Fibroblast of villous mesenchyme (primary cell): ENCODE data around the gene DTL. TPM values are rescaled to one million over a fixed set of nuclear protein-coding genes. Genes with fewer than 3 reads are reported as not detected.

ENCODE experiments used
- DNase-seq: peaks from one replicate; pipeline ENCODE4 v3.0.0-alpha.2; 2010; ENCODE audit warnings: low read depth
- H3K4me3 ChIP-seq: 2 replicates; pipeline ENCODE4 v1.5.1; 2011; ENCODE audit warnings: low read depth, mild to moderate bottlenecking, low read length
- total RNA-seq: library from RNA; depleted of rRNA; stranded (reverse); fragments of >200 nt; gene quantifications from 2 replicates; pipeline ENCODE4 v1.2.3, GENCODE V29; 2012
- TF ChIP-seq, protein P1 (sequence below): IDR thresholded peaks from 2 replicates; pipeline ENCODE4 v1.5.1; 2012; ENCODE audit warnings: low read depth, mild to moderate bottlenecking, low read length; ENCODE audit not compliant: insufficient read depth

Gene DTL
- total RNA-seq, 1 donor, result 16.0 TPM

DNA sequence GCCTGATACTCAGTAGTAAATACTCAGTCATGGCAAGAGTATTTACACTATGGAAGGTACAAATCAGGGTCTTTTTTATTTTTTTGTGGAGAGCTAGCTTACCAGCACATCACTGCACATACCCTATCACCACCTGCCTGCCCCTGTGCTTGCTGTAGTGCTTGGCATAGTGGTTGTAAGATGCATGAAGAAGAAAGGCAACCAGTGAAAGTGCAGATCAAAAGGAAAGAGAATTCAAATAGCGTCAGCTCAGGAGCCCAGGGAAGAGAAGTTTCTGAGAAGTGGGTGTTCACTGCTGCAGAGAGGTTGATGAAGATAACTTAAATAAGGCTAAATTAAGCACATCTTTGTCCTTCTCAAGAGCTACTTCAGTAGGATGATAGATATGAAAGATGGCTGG lies 76.0 kb downstream of the DTL start:
- H3K4me3 ChIP-seq, result no peak overlapping the region
- TF ChIP-seq, protein P1, sequence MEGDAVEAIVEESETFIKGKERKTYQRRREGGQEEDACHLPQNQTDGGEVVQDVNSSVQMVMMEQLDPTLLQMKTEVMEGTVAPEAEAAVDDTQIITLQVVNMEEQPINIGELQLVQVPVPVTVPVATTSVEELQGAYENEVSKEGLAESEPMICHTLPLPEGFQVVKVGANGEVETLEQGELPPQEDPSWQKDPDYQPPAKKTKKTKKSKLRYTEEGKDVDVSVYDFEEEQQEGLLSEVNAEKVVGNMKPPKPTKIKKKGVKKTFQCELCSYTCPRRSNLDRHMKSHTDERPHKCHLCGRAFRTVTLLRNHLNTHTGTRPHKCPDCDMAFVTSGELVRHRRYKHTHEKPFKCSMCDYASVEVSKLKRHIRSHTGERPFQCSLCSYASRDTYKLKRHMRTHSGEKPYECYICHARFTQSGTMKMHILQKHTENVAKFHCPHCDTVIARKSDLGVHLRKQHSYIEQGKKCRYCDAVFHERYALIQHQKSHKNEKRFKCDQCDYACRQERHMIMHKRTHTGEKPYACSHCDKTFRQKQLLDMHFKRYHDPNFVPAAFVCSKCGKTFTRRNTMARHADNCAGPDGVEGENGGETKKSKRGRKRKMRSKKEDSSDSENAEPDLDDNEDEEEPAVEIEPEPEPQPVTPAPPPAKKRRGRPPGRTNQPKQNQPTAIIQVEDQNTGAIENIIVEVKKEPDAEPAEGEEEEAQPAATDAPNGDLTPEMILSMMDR, result no peak
- no peak for DNase-seq

DNA sequence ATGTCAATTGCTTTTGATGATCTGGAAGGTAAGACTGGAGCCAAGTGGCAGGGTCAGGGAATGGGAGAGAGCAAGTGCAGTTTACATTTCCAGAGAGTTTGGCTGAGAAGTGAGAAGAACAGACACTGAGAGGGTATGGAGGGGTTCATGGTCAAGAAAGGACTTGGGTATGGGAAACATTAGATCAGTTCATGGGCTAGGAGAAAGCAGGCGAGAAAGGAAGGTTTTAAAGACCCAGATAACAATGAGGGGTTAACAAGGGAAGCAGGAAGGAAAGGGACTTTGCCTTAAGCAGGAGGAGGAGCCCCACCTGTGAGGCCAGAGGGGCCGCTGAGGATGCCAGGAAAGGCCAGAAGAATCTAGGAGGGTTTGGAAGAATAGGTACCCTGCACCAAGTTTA lies 78.2 kb downstream of the DTL start:
- no peak for DNase-seq
- H3K4me3 ChIP-seq, result no peak overlapping the region
- TF ChIP-seq, protein P1, result no peak

DNA sequence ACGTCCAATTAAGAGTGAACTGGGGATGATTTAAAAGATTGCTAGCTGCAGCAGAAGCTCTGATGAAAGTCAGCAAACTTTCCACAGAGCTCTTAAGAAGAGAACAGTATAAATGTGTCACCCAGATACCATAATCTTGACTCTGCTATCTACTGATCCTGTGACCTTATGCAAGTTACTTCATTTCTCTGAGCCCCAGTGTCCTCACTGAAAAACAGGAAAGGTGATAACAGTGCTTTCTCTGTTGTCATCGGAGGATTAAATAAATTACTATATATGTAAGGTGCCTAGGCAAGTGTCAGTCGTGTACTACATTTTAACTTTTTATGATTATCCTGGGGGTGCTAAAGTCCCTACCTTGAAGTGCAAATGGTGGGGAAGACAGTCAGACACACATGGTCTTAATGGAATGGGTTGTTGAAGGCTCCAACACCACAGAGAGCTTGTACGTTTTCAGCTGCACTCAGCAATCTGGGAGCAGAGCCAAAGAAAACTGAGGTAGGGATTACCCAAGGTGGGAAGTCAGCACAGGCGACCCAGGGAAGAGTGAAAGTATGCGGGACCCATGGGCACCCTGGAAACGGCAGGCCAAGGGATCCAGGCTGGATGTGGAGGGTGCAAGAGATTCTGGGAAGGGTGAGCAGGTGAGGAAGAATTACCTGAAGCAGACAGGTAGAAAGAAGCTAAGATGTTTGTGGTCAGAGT lies 82.8 kb downstream of the DTL start:
- H3K4me3 ChIP-seq, result no peak overlapping the region
- TF ChIP-seq, protein P1, result no peak
- no peak for DNase-seq

DNA sequence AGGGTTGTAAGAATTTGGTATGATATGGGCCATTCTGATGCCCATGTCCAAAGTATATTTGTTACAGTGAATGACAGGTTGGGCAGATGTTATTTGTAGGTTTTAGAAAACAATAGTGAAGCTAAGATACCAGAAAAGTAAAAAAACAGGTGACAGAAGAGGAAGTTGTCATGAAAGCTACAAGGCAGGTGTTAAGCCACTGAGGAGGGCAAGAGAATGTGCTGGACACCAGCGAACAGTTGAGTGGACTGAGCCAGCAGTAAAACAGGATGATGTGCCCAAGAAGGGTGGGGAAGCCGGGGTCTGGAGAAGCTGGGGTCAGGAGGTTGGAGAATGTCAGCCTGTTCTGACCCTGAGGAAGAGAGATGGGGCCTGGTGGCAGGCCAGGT lies 83.3 kb downstream of the DTL start:
- TF ChIP-seq, protein P1, result no peak
- H3K4me3 ChIP-seq, result no peak overlapping the region
- no peak for DNase-seq

GRCh38 chr1:212119397-212119837 lies 83.9 kb downstream of the DTL start:
- TF ChIP-seq, protein P1, result no peak
- no peak for DNase-seq
- no peak overlapping the region for H3K4me3 ChIP-seq

DNA sequence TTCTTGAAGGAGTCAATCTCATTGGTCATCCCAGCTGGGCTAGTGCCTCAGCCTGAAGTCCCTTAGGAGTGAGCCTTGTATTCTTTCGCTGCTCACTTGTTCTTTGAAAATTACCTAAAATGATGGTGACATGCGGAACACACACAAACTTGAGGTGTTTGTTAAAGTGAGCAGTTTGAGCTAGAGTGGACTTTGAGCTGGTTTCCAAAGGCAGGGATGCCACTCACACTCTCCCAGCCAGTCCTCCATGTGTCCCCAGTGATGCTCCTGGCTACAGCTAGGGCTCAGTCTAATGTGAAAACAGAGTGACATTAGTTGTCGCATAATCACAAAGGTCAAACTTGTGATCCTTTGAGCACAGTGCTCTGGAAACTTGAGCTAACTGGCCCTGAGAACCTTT lies 84.3 kb downstream of the DTL start:
- no peak for DNase-seq
- no peak overlapping the region for H3K4me3 ChIP-seq
- TF ChIP-seq, protein P1, result no peak

DNA sequence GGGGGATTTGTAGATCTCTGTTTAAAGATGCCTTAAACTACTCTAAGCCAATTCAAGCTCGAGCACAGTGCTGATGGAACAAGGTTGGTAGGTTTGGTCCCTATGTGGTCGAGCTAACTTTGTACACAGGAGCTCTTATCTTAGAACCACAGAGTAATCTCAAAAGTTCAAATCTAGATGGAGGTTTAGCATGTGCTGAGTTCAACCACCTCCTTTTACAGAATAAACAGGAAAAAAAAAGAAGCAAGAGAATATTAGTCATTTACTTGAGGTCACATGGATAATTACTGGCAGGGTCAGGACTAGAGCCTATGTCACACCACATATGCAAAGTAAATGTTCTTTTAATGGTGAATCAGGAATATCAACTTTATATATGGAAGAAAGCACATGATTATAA lies 86.2 kb downstream of the DTL start:
- DNase-seq, result peak; percentile 36
- TF ChIP-seq, protein P1, result no peak
- no peak overlapping the region for H3K4me3 ChIP-seq
